HG02759 (cell line): Measurements from ENCODE around the gene CTBP1.
"Not testable (repeated sequence)": the region's sequence is repeated elsewhere in the genome, so short reads cannot be mapped to it uniquely, and the experiment has no call there.

Experiments
- ATAC-seq: cut with Tn5 transposase; IDR thresholded peaks from one replicate; pipeline ENCODE4 v1.9.1; 2021; ENCODE audit warnings: mild to moderate bottlenecking, moderate library complexity; ENCODE audit not compliant: unreplicated experiment

CTBP1 gene

DNA sequence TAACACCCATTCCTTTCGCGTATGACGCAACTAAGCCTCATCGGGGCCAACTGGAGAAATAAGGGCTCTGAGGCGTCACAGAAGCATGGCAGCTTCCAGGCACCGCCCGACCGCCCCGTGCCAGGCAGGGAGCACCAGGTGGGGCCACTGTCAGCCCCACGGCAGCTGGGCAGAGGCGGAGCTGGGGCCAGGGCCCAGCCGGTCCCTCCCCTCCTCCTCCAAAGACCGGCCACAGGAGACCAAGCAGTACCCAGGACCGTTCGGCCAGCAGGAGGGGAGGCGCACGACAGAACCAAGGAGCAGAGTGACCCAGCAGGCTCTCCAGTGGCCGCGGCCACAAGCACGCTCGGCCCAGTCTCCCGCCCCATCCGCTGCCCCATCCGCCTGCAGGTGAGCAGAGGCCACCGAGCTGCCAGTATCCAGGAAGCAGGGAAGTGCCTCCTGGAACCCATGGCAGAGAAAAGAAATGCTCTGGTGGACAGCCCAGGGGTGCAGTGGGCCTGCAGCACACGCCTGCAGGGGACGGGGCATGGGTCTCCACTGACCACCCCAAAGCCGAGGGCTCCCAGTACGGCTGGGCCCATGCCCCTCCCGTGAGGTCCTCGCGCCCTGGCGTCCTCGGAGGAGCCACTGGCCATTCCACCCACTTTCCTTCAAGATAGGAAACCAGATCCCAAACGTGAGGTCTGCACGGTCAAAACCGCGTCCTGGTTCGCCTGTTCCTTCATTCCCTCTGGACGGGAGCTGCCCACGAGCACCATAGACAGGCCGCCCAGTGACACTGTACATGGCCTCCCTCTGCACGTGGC, 9.6 kb downstream of the CTBP1 start:
- no peak for ATAC-seq

- ATAC-seq, result no peak
Measured at GRCh38 chr4:1238676-1239000, 10.3 kb downstream of the CTBP1 start.

GRCh38 chr4:1237981-1238675, 10.8 kb downstream of the CTBP1 start:
- no peak for ATAC-seq

GRCh38 chr4:1237261-1237660, 11.7 kb downstream of the CTBP1 start:
- ATAC-seq, result not testable (repeated sequence)

DNA sequence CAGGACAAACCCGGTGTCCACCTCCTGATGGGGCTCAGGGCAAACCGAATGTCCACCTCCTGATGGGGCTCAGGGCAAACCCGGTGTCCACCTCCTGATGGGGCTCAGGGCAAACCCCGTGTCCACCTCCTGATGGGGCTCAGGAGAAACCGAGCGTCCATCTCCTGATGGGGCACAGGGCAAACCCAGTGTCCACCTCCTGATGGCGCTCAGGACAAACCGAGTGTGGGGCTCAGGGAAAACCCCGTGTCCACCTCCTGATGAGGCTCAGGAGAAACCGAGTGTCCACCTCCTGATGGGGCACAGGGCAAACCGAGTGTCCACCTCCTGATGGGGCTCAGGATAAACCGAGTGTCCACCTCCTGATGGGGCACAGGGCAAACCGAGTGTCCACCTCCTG, 12.1 kb downstream of the CTBP1 start:
- not testable (repeated sequence) for ATAC-seq

- ATAC-seq, result no peak
Measured at GRCh38 chr4:1236103-1236641, 12.8 kb downstream of the CTBP1 start.

DNA sequence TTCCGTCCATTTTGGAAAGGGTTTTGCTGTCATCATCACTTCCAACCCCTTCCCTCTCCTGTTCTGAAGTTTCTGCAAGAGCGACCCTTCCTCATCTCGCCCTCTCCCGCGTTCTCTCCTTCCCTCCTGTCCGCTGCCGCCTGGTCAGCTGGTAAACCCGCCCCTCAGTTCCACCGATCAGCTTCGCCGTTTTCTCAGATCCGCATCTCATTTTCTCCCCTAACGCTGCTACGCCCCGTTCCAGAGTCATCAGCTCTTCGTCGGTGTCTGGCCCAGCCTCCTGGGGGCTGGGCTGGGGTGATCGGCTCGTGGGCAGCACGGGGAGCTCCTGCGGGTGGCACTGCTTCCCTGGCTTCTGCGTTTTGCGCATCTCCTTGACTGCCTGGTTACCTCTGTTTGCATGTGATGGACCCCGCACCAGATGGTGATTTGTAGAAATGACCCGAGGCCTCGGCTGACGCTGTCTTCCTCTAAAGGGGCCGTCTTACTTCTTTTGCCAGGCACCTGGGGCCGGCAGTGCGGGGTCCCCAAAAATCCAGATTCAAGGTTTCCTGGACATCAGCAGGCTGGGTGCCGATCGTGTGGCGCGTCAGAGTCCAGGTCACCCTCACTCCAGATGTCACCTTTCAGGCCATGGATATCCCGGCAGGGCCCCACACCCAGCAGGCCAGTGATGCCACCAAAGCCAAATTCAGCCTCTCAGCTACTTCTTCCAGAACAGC, 13.4 kb downstream of the CTBP1 start:
- no peak for ATAC-seq

- no peak for ATAC-seq
Measured at GRCh38 chr4:1234811-1235292, 14.1 kb downstream of the CTBP1 start.

GRCh38 chr4:1234309-1234695, 14.6 kb downstream of the CTBP1 start:
- ATAC-seq, result no peak

- ATAC-seq, result no peak
Measured at GRCh38 chr4:1233641-1234308, 15.2 kb downstream of the CTBP1 start.

- ATAC-seq, result no peak
Measured at GRCh38 chr4:1232661-1233621, 16.0 kb downstream of the CTBP1 start.

- ATAC-seq, result no peak
Measured at GRCh38 chr4:1231637-1232360, 17.1 kb downstream of the CTBP1 start.

DNA sequence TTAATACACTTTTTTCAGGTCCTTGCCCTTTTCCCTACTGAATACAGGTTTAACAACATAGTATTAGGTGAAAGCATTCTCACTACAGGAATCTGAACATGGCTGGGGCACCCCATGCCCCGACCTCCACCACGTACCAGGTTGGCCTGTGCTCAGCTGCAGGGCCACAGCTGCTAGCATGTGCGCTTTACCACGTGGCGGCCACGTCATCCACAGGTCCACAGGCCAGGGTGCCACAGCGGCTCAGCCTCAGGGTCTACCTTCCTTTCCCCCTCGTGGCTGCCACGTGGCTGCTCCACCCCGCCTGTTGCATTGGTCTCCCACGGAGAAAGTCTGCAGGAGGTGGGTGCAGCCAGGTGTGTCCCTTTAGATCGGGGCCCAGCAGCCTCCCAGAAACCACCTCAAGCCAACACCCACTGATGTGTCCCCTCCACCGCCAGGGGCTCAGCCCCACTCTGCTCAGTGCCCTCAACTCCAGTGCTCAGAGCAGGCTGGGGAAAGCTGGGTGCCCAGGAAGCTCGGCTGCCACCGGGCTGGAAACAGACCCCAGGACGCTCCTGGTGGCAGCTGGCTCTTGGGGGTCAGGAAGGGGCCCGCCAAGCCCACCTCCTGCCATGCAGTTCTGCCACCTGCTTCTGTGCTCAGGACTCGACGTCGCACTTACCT, 17.8 kb downstream of the CTBP1 start:
- ATAC-seq, result no peak

DNA sequence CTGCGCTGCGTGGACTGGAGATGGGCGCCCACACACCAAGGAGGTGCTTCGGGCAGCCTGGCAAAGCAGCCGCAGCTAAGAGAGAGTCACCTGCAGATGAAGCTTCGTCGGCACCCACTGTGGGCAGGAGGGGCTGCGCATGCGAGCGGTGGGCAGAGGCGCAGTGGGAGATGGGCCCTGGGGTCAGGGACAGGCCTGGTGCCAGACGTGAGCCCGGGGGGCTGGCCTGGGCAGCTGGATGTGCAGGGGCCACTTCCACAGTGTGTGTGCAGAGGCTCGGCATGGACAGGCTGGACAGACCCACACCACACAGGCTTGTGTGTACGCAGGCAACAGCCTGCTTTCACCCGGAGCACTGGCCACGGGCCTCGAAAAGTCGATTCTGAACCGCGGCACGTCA, 18.6 kb downstream of the CTBP1 start:
- no peak for ATAC-seq

DNA sequence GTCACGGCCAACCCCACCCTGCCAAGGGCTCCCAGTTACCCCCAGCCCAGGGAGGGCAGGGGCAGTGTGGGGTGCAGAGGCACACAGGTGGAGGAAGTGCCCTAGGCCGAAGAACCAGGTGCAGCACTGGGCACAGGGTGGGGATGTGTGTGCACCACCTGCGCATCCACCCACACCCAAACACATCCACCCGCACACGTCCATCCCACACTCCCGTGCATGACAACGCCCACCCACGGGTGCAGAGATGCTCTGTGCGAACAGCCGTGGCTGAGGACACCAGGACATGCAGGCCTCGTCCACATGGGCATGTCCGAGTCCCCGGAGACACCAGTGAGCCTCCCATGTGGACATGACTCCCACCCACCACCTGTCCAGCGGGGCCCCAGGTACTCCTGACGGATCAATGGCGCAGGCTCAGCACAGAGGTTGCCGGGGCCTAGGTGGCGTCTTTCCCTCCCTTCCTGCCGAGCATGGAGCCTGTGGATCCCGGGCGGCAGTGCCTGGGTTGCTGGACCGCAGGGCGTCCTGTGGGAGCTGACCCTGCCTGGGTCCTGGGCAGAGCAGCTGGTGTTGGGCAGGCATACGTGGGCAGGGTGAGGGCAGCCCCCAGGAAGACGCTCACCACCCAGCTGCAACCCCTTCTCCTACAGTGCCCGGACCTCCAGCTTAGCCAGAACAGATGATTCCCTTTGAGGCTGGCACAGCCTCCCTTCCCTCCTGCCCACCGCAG, 19.6 kb downstream of the CTBP1 start:
- no peak for ATAC-seq

- no peak for ATAC-seq
Measured at GRCh38 chr4:1227816-1228215, 21.1 kb downstream of the CTBP1 start.

GRCh38 chr4:1226598-1226997, 22.3 kb downstream of the CTBP1 start:
- ATAC-seq, result no peak

GRCh38 chr4:1226144-1226481, 22.8 kb downstream of the CTBP1 start:
- no peak for ATAC-seq
